ENCODE results near the gene ADRA2C.

GRCh38 chr4:3749081-3749480, 17.1 kb upstream of the ADRA2C start:
- TF ChIP-seq, protein P1, sequence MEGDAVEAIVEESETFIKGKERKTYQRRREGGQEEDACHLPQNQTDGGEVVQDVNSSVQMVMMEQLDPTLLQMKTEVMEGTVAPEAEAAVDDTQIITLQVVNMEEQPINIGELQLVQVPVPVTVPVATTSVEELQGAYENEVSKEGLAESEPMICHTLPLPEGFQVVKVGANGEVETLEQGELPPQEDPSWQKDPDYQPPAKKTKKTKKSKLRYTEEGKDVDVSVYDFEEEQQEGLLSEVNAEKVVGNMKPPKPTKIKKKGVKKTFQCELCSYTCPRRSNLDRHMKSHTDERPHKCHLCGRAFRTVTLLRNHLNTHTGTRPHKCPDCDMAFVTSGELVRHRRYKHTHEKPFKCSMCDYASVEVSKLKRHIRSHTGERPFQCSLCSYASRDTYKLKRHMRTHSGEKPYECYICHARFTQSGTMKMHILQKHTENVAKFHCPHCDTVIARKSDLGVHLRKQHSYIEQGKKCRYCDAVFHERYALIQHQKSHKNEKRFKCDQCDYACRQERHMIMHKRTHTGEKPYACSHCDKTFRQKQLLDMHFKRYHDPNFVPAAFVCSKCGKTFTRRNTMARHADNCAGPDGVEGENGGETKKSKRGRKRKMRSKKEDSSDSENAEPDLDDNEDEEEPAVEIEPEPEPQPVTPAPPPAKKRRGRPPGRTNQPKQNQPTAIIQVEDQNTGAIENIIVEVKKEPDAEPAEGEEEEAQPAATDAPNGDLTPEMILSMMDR (IDR thresholded peaks at IDR 0.05): no peak
- TF ChIP-seq ZFX (IDR thresholded peaks at IDR 0.05; ENCODE audit: borderline replicate concordance): no peak
